Putamen (tissue), 1 donor: ENCODE measurements around the gene HMCN2.

Source experiments
- DNase-seq: peaks from one replicate; pipeline ENCODE4 v3.0.0-alpha.2; 2016; ENCODE audit warnings: low spot score

The HMCN2 gene

GRCh38 chr9:130345897-130346385, 80.4 kb downstream of the HMCN2 start:
- no peak for DNase-seq

DNA sequence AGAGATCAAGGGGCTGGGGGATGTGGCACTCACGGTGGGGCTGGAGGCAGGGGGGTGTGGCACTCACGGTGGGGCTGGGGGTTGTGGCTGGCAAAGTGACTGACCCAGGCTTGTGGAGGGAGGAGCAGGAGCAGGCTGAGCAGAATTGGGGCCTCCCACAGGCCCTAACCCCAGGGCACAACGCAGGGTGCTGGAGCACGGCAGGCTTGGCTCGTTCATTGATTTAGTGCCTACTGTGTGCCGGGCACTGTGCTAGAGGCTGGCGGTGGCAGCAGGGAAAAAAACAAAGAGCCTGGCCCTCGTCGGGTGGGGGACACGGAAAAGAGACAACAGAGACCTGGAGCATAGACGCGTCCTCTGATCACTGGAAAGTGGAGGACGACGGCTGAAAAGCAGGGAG, 80.9 kb downstream of the HMCN2 start:
- no peak for DNase-seq

GRCh38 chr9:130347036-130347435, 81.5 kb downstream of the HMCN2 start:
- DNase-seq, result no peak

DNA sequence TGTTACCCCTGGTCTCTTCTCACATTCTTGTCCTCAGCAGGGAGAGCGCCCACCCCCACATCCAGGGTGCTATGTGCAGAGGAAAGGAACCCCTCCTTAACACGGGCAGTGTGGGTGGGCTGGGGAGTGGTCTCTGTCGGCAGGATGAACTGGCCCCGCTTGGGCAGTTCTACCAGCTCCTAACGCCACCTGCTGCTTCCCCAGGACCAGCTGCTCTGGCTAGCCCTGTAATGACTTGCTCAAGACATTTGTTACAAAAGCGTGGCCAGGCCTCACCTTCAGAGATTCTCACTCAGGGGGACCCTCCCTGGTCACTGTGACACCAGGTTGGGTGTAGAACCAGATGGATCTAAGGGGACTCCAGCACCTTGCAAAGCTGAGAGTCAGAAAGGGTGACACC, 82.4 kb downstream of the HMCN2 start:
- DNase-seq, result no peak

GRCh38 chr9:130348341-130348740, 82.8 kb downstream of the HMCN2 start:
- DNase-seq, result no peak

- no peak for DNase-seq
Measured at GRCh38 chr9:130348881-130349280, 83.3 kb downstream of the HMCN2 start.

- DNase-seq, result no peak
Measured at GRCh38 chr9:130349398-130349797, 83.8 kb downstream of the HMCN2 start.

DNA sequence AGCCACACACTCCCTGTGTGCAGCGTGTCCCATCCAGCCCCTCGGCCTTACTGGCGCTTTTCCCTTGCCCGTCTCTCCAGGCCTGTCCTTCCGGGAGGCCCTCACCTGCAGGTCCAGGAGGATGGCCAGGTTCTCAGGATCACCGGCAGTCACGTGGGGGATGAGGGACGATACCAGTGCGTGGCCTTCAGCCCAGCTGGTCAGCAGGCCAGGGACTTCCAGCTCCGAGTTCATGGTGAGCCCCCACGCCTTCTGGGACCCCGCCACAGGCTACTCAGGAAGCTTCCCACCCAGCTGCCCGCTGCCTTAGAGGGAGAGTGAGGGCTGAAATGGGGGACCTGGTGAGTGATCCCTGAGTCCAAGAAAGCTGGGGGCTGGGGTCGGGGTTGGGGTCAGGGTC, 85.8 kb downstream of the HMCN2 start:
- no peak for DNase-seq

DNA sequence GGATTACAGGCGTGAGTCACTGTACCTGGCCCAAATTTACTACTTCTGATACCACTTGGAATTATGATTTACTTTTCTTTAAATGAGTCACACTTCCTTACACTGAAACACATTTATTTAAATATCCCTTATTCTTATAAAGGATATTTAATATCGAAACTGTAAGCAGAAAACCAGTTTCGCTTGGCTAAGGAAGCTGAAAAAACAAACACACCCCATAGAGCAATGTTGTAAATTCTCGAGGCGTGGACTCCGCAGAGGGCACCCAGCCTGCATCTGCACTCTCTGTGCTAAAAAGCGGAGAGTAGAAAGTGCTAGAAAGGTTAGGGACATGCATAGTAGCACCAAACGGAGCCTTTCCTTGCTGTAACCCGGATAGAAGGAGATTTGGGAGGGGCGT, 86.5 kb downstream of the HMCN2 start:
- DNase-seq, result no peak

- DNase-seq, result no peak
Measured at GRCh38 chr9:130352586-130353285, 87.2 kb downstream of the HMCN2 start.

DNA sequence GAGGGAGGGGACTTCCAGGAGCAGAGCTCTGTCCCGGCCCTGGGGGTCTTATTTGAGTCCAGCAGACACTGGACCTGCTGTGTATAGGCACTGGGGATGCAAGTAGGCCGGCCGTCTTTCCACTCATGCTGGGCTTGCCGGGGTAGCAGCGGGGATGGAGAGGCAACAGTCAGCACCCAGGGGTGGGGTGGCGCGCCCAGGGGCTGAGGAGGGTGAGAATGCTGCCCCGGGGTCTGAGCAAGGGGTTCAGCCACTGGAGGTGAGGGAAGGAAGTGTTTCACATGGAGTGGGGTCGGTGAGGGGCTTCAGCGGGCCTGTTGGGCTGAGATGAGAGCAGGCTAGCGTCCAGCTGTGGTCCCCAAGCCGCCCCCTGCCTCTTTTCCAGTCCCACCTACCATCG, 88.8 kb downstream of the HMCN2 start:
- no peak for DNase-seq

DNA sequence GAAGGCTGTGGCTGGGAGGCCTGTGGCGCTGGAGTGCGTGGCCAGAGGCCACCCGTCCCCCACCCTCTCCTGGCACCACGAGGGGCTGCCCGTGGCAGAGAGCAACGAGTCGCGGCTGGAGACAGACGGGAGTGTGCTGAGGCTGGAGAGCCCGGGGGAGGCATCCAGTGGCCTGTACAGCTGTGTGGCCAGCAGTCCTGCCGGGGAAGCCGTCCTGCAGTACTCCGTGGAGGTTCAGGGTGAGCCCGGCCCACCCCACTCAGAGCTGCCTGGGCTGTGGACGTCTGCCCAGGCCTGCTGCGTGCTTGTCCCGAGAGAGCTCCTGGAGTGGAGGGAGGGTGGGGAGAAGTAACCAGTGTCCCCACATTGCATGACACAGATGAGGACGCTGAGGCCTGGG, 89.2 kb downstream of the HMCN2 start:
- DNase-seq, result no peak

DNA sequence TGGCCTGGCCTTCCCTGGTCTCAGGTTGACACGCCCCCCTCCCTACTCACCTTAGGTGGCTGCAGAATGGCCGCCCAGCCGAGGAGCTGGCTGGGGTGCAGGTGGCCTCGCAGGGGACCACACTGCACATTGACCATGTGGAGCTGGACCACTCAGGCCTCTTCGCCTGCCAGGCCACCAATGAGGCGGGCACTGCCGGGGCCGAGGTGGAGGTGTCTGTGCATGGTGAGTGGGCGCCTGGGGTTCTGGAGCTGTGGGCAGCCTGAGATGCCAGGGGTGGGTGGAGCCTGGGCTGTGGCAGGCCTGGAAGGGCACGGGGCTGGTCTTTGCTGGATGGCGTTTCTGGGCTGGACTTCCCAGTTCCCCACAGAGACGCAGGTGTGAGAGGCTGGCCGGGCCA, 90.5 kb downstream of the HMCN2 start:
- DNase-seq, result no peak

DNA sequence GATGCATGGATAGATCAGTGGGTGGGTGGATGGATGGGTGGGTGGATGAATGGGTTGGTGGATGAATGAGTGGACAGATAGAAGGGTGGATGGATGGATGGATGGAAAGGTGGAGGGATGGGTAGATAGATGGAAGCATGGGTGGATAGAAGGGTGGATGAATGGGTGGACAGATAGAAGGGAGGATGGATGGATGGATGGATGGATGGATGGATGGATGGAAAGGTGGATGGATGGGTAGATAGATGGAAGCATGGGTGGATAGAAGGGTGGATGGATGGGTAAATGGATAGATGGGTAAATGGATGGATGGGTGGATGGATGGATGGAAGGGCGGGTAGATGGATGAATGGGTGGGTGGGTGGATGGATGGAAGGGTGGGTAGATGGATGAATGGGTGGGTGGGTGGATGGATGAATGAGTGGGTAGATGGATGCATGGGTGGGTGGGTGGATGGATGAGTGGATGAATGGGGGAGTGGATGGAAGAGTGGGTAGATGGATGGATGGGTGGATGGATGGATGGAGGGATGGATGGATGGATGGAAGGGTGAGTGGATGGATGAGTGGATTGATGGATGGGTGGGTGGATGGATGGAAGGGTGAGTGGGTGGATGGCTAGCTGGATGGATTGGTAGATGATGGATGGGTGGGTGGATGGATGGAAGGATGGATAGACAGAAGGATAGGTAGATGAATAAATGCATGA, 91.5 kb downstream of the HMCN2 start:
- DNase-seq, result no peak

DNA sequence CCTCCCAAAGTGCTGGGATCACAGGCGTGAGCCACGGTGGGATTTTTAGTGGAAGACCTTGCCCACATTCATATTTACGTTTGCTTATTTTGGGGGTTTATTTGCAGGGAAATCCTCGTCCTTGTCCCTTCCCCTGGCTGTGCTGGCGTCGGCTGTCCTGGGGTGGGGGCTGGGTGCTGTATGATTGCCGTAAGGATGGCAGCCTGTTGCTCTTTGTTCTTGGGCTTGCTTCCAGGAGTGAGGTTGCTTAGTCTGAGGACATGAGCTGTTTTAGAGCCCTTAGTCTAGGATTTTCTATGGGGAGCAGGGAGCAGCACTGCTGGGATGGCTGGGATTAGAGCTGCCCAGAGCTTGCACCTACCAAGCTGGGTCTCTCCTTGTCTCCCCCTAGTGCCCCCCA, 93.4 kb downstream of the HMCN2 start:
- DNase-seq, result no peak

DNA sequence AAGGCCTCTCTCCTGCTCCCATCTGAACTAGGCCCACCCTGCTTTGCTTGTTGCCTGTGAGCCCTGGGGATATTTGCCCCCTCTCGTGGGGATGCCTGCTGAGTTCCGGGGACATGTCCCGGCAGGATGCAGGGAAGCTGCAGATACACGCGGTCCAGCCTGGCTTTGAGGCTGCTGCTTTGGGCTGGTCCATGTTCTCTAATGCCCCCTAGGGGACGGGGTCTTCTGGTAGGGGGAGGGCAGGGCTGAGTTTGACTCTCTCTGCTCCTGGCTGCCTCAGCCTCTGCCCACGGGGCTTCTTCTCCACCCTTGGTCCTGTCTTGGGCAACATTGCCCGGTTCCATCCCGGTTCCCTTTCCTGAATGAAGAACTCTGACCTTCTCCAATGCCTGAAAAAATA, 94.3 kb downstream of the HMCN2 start:
- DNase-seq, result no peak

GRCh38 chr9:130360672-130361071, 95.1 kb downstream of the HMCN2 start:
- DNase-seq, result no peak

GRCh38 chr9:130361873-130362362, 96.4 kb downstream of the HMCN2 start:
- no peak for DNase-seq

DNA sequence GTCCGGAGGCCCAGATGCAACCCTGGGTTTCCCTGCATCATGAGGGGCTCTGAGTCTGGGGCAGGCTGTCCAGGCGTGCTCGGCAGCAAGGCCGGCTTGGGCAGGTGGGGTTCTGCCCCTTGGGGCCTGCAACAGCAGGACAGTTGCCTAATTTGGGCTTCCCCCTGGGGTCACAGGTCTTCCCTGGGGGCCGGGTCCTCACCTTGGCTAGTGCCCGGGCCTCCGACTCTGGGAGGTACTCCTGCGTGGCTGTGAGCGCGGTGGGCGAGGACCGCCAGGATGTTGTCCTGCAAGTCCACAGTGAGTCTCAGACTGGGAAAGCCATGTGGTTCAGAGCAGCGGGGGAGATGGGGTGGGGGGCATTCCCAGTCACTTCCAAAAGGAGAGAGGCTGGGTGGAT, 97.1 kb downstream of the HMCN2 start:
- DNase-seq, result no peak

GRCh38 chr9:130363755-130364404, 98.3 kb downstream of the HMCN2 start:
- DNase-seq, result no peak

- DNase-seq, result no peak
Measured at GRCh38 chr9:130364619-130365322, 99.2 kb downstream of the HMCN2 start.

DNA sequence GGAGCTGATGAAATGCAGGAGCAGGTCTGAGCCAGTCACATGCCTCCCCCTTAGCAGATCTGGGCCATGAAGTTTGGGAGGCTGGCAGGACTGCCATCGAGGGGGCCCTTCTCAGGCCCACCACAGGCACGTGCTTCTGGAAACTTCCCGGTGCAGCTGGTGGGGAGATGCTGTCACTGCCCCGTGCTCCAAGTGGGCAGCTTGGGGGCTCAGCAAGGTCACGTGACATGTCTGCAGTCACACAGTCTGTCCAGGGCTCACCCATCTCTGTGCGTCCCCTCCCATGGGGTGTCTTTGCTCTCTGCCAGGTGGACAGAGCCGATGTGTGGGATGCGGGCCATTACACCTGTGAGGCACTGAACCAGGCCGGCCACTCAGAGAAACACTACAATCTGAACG, 99.8 kb downstream of the HMCN2 start:
- no peak for DNase-seq
